Measurements from ENCODE around the gene EBP. TPM values are rescaled to one million over a fixed set of nuclear protein-coding genes. Genes with fewer than 3 reads are reported as not detected.
A peak's percentile ranks its signal among the peaks of the same experiment; 100 is the strongest.

Gene EBP
- polyA plus RNA-seq, 3 donors from 2014 or later: 184 to 314 (median 233) TPM

DNA sequence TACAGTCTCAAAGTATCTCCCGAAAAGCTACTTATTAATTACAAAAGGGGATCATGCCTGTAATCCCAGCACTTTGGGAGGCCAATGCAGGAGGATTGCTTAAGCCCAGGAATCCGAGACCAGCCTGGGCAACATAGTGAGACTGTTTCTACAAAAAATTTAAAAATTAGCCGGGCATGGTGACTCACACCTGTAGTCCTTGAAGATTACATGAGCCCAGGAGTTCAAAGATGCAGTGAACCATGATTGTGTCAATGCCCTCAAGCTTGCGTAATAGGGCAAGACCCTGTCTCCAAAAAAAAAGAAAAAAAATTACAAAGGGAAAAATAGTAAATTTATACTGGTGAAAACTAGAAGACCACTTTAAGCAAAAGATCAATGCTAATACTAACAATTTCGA lies 16.1 kb upstream of the EBP start:
- H3K27ac Mint-ChIP-seq: no peak overlapping the region
- no peak for DNase-seq
- H3K36me3 Mint-ChIP-seq: no peaks in the 10 kb centered on the region
- H3K4me1 Mint-ChIP-seq: peaks cover 12 to 15% of the 10 kb centered on the region in 2 donors
- no peaks in the 10 kb centered on the region for H3K9me3 Mint-ChIP-seq
- peaks cover 1 to 9% (median 9%) of the 10 kb centered on the region in 3 donors for H3K27me3 Mint-ChIP-seq (ENCODE audit: low read depth in 3 of 3)
- H3K4me3 Mint-ChIP-seq: no peak overlapping the region

DNA sequence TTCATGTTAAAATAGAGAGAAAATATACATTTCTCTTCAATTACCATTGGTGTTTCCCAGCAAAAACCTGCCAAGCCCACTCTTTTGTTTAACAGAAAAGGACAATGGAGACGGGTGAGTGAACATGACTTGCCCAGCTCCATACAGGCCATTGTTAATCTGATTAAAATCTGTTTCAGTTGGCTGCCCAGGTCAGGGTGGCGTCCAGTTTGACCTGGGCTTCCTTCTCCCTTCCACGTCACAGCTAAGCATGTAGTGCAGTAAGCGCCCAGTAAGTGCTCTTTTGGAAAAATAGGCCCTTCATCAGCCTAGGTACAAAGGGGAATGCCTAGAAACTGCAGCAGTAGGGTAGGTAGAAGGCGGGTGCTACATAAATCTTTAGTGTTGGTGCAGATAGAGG lies 14.4 kb upstream of the EBP start:
- Mint-ChIP-seq H3K27ac (peak overlapping the region in 2 of 6 donors; percentile 6 to 26), H3K36me3 (no peaks in the 10 kb centered on the region), H3K9me3 (no peaks in the 10 kb centered on the region), H3K4me3 (peak overlapping the region in 3 of 5 donors; percentile 38 to 84 (median 55)), H3K27me3 (ENCODE audit: low read depth in 3 of 3) (peaks cover 1 to 10% (median 9%) of the 10 kb centered on the region in 3 donors), H3K4me1 (peaks cover 15% of the 10 kb centered on the region in 2 donors)
- no peak for DNase-seq

DNA sequence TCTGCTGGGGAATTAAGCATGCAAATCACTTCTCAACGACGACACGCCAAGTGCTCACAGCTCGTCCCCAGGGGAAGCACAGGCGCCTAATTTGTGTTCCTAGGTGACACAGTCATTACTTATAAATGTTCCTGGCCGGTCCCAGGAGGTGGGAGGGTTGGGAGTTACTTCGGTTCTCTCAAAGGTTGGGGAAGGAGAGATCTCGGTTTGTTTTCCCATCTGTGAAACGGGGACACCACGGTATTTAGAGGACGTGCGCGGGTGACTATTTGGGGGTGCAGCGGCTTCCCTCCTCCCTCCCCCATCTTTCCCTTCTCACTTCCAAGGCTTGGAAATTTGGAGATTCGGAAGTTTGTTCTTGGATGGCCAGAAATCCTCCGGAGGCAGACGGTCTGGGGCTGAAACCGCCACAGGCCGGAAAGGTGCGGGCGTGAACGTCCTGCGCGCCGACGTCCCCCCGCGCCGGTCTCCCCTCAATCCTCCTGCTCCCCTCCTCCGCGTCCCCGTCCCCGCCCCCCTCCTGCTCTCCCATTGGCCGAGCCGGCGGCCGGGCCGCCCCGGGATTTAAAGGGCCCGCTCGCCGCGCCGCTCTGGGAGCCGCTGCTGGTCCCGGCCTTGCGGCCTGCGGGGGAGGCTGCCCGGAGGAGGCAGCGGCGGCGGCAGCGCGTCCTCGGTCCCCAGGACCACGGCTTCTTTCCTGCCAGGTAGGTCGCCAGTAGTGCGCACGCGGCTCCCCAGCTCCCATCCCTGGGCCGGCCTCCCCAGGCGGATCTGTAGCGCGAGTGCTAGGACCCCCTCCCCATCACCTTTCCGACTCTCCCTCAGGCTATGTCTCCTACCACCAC lies 13.0 kb upstream of the EBP start, which contains the start of gene PORCN:
PORCN (plus strand) TSS at position 593 of the 845 bp plus-strand sequence. CDS start 829 bp downstream, outside the sequence.
- Mint-ChIP-seq H3K4me1 (peaks cover 15% of the 10 kb centered on the region in 2 donors), H3K36me3 (no peaks in the 10 kb centered on the region), H3K27me3 (ENCODE audit: low read depth in 3 of 3) (peaks cover 1 to 10% (median 7%) of the 10 kb centered on the region in 3 donors), H3K9me3 (no peaks in the 10 kb centered on the region), H3K4me3 (peak within 1 kb of the TSS; percentile 85 to 91 (median 86)), H3K27ac (peak within 1 kb of the TSS; percentile 78 to 92 (median 88))
- DNase-seq: peak; percentile 70 to 77 (median 74)

DNA sequence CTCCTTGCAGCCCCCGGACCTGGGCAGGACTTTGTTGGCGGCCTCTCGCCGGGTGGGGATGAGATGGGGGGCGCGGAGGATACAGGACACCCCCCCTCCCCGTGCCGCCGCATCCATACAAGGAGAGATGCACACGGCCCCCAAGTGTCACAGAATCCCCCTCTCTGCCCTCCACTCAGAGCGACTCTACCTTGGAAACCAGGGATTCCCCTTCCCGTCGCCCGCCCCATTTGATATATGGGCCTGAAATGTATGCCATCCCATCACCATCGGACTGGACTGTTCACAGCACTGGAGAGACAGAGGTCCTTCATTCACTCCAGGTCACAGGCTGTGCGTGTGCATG lies 12.4 kb upstream of the EBP start:
- Mint-ChIP-seq H3K27me3 (ENCODE audit: low read depth in 3 of 3) (peaks cover under 1 to 10% (median 5%) of the 10 kb centered on the region in 3 donors), H3K36me3 (no peaks in the 10 kb centered on the region), H3K4me1 (peaks cover 15% of the 10 kb centered on the region in 2 donors), H3K27ac (peak overlapping the region; percentile 68 to 90 (median 86)), H3K9me3 (no peaks in the 10 kb centered on the region), H3K4me3 (peak overlapping the region; percentile 85 to 91 (median 86))
- DNase-seq: no peak

DNA sequence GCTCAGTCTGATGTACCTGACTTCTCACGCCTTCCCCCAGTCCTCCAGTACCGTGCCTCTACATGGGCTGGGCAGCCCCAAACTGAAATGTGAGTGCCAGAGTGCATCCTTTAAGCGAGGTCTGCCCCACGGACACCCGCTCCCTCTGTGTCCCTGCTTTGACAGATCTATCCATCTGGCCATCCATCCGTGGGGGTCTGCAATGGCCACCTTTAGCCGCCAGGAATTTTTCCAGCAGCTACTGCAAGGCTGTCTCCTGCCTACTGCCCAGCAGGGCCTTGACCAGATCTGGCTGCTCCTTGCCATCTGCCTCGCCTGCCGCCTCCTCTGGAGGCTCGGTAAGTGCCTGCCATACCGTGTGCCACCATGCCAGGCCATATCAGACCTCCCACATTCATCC lies 12.0 kb upstream of the EBP start:
- H3K9me3 Mint-ChIP-seq: no peaks in the 10 kb centered on the region
- H3K27me3 Mint-ChIP-seq (ENCODE audit: low read depth in 3 of 3): peaks cover 0 to 10% (median 5%) of the 10 kb centered on the region in 3 donors
- peaks cover 0 to 2% (median 0%) of the 10 kb centered on the region in 3 donors for H3K36me3 Mint-ChIP-seq
- H3K27ac Mint-ChIP-seq: peak overlapping the region; percentile 68 to 90 (median 86)
- peaks cover 15% of the 10 kb centered on the region in 2 donors for H3K4me1 Mint-ChIP-seq
- no peak for DNase-seq
- H3K4me3 Mint-ChIP-seq: peak overlapping the region; percentile 85 to 91 (median 86)

DNA sequence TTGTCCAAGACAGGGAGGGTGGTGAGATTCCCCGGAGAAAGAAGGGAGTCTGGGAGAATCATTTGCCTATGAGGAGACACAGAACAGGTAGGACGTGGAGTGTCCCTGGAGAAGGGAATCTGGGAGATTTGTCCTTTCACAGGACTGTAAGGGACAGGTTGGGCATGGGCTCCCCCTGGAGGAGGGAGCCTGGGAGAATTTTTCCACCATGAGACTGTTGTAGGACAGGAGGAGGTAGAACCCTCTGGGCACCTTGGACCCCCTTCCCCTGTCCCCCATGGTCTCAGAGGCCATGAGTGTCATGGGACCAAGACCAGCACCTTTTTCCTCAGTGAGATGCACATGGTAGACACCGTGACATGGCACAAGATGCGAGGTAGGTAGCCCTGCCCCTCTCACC lies 10.0 kb upstream of the EBP start:
- peaks cover 0 to 5% (median 0%) of the 10 kb centered on the region in 3 donors for H3K36me3 Mint-ChIP-seq
- no peak overlapping the region for H3K4me3 Mint-ChIP-seq
- no peak for DNase-seq
- H3K27me3 Mint-ChIP-seq (ENCODE audit: low read depth in 3 of 3): peaks cover 0 to 10% (median 5%) of the 10 kb centered on the region in 3 donors
- H3K27ac Mint-ChIP-seq: no peak overlapping the region
- peaks cover 15% of the 10 kb centered on the region in 2 donors for H3K4me1 Mint-ChIP-seq
- H3K9me3 Mint-ChIP-seq: no peaks in the 10 kb centered on the region

DNA sequence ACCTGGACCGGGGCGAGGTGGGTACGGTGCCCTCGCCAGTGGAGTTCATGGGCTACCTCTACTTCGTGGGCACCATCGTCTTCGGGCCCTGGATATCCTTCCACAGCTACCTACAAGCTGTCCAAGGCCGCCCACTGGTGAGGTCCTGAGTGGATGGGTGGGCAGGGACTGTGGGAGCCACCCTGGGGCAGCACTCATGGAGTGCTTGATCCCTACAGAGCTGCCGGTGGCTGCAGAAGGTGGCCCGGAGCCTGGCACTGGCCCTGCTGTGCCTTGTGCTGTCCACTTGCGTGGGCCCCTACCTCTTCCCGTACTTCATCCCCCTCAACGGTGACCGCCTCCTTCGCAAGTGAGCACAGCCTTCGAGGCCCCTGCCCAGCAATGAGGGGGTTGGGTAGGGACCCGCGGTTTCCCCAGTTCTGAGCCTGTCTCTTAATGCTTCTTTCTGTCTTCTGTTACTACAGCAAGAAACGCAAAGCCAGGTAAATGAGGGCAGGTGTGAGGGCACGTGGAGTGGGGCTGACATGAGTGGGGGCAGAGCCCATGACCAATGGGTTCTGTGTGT lies 9.2 kb upstream of the EBP start:
- H3K36me3 Mint-ChIP-seq: peaks cover 0 to 5% (median 0%) of the 10 kb centered on the region in 3 donors
- H3K27ac Mint-ChIP-seq: peak overlapping the region in 1 of 6 donors; percentile 8
- H3K4me1 Mint-ChIP-seq: peaks cover 15% of the 10 kb centered on the region in 2 donors
- peaks cover 0 to 10% (median 5%) of the 10 kb centered on the region in 3 donors for H3K27me3 Mint-ChIP-seq (ENCODE audit: low read depth in 3 of 3)
- no peak overlapping the region for H3K4me3 Mint-ChIP-seq
- H3K9me3 Mint-ChIP-seq: no peaks in the 10 kb centered on the region
- no peak for DNase-seq

DNA sequence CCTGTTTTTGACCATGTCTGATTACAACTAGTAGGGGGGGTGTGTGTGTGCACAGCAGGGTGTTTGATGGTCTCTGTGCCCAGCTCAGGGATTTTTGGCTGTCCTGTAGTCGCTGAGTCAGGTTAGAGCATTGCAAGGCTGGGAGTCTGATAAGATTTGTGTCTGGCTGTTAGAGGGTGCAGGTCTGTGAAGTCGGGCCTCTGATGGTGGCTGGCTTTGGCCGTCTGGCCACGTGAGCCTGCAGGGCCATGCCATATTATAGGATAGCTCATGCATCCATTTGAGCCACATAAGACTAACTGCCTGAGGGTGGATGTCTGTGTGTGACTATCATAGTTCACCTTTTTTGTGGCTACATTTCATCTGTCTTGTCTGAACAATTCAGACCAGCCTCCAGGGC lies 7.9 kb upstream of the EBP start:
- H3K36me3 Mint-ChIP-seq: peaks cover 0 to 5% (median 0%) of the 10 kb centered on the region in 3 donors
- DNase-seq: no peak
- H3K9me3 Mint-ChIP-seq: no peaks in the 10 kb centered on the region
- peaks cover 9 to 11% of the 10 kb centered on the region in 2 donors for H3K4me1 Mint-ChIP-seq
- no peak overlapping the region for H3K4me3 Mint-ChIP-seq
- H3K27me3 Mint-ChIP-seq (ENCODE audit: low read depth in 3 of 3): peaks cover 0 to 7% (median 5%) of the 10 kb centered on the region in 3 donors
- H3K27ac Mint-ChIP-seq: no peak overlapping the region

DNA sequence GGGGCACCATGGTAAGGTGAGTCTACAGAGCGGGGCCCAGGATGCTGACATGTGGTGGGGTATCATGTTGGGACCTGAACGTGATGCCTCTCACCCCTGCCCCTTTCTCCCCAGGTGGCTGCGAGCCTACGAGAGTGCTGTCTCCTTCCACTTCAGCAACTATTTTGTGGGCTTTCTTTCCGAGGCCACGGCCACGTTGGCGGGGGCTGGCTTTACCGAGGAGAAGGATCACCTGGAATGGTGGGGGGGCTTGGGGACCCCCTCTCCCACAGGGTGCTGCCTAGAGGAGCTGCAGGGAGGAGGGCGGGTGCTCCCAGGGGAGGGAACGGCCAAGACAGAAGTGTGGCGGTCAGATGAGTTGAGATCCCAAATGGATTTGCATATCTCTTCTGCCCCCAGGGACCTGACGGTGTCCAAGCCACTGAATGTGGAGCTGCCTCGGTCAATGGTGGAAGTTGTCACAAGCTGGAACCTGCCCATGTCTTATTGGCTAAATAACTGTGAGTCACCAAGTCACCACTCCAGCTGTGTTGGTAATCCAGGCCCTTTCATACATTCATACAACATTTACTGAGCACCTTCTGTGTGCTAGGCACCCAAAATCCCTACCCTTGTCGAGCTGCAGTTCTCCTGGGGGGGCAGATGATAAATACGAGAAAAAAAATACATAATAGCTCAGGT lies 7.3 kb upstream of the EBP start:
- Mint-ChIP-seq H3K4me3 (no peak overlapping the region), H3K9me3 (no peaks in the 10 kb centered on the region), H3K4me1 (peaks cover 9 to 11% of the 10 kb centered on the region in 2 donors), H3K27ac (no peak overlapping the region), H3K27me3 (ENCODE audit: low read depth in 3 of 3) (peaks cover 0 to 6% (median 4%) of the 10 kb centered on the region in 3 donors), H3K36me3 (peaks cover 0 to 5% (median 0%) of the 10 kb centered on the region in 3 donors)
- DNase-seq: no peak

DNA sequence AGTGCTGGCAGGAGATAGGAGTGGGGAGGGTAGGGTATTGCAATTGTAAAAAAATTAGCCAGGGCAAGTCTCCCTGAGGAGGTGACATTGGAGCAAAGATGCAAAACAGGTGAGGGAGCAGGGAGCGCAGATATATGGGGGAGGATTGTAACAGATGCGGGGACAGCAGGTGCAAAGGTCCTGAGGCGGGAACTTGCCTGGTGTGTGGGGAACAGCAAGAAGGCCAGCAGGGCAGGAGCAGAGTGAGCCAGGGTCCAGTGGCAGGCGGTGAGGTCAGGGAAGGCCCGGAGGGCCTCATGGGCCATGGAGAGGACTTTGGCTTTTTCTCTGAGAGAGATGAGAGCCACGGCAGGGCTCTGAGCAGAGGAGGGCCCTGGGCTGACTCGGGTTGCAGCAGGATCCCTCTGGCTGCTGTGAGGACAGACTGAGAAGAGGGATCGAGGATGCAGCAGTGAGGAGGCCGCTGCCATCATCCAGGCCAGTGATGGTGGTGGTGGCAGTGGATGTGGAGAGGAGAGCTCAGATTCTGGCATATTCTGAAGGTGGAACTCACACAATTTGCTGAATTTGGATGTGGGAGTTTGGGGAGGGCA lies 6.6 kb upstream of the EBP start:
- H3K27ac Mint-ChIP-seq: no peak overlapping the region
- no peak for DNase-seq
- H3K36me3 Mint-ChIP-seq: peaks cover 0 to 5% (median 0%) of the 10 kb centered on the region in 3 donors

DNA sequence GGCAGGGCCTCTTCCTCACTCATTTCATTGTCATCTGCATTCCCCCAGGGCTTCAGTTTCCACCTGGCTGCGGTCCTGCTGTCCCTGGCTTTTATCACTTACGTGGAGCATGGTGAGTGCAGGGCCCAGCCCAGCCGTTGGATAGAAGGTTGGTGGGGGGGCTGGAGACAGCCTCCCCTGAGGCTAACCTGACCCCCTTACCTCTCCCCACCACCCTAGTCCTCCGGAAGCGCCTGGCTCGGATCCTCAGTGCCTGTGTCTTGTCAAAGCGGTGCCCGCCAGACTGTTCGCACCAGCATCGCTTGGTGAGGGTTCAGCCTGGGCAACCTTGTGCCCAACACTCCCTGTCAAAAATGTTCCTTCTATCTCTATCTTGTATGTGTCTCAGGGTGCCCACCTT lies 5.8 kb upstream of the EBP start:
- peaks cover 0 to 1% (median 0%) of the 10 kb centered on the region in 3 donors for H3K27me3 Mint-ChIP-seq (ENCODE audit: low read depth in 3 of 3)
- no peak overlapping the region for H3K4me3 Mint-ChIP-seq
- no peak for DNase-seq
- peaks cover 0 to 5% (median 0%) of the 10 kb centered on the region in 3 donors for H3K36me3 Mint-ChIP-seq
- no peaks in the 10 kb centered on the region for H3K9me3 Mint-ChIP-seq
- H3K27ac Mint-ChIP-seq: no peak overlapping the region
- H3K4me1 Mint-ChIP-seq: peaks cover 7 to 8% of the 10 kb centered on the region in 2 donors

More for the DNA sequence above, 6.6 kb upstream of the EBP start:
- Mint-ChIP-seq H3K27me3 (ENCODE audit: low read depth in 3 of 3) (peaks cover 0 to 4% (median 0%) of the 10 kb centered on the region in 3 donors), H3K9me3 (no peaks in the 10 kb centered on the region), H3K4me3 (no peak overlapping the region), H3K4me1 (peaks cover 2 to 4% of the 10 kb centered on the region in 2 donors)

DNA sequence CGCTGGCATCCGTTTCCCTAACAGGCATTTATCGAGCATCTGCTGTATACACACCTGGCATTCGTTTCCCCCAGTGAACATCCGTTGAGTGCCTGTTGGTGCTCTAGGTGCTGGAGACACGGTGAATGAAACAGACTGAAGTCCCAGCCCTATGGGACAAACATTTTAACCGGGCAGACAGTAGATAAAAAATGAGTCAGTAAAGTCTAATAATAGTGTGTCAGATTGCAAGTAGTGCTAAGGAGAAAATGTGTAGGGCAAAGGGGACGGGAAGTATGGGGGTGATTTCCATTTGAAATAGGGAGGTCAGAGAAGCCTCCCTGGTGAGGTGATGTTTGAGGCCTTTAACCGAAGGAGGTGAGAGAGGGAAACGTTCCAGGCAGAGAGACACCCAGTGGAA lies 5.3 kb upstream of the EBP start:
- Mint-ChIP-seq H3K36me3 (peaks cover 0 to 5% (median 0%) of the 10 kb centered on the region in 3 donors), H3K27ac (no peak overlapping the region), H3K9me3 (no peaks in the 10 kb centered on the region), H3K27me3 (ENCODE audit: low read depth in 3 of 3) (peaks cover 0 to 2% (median under 1%) of the 10 kb centered on the region in 3 donors), H3K4me1 (peaks cover 11 to 12% of the 10 kb centered on the region in 2 donors), H3K4me3 (no peak overlapping the region)
- no peak for DNase-seq

DNA sequence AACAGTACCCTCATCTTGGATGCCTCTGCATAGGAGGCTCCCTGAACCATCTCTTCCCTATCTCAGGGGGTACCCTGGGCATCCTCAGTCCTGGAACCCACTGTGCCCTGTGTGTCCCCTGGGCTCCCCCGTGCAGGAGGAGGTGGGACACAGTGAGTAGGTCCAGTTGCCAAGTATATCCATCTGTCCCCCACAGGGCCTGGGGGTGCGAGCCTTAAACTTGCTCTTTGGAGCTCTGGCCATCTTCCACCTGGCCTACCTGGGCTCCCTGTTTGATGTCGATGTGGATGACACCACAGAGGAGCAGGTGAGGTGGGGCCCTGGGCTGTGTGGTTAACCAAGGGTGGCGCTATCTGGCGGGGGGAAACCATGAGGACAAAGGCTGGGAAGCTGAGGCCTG lies 4.6 kb upstream of the EBP start:
- Mint-ChIP-seq H3K36me3 (peaks cover 0 to 5% (median 0%) of the 10 kb centered on the region in 3 donors), H3K27ac (no peak overlapping the region), H3K4me1 (peaks cover 14 to 16% of the 10 kb centered on the region in 2 donors), H3K9me3 (no peaks in the 10 kb centered on the region), H3K4me3 (no peak overlapping the region), H3K27me3 (ENCODE audit: low read depth in 3 of 3) (peaks cover 0 to 3% (median 3%) of the 10 kb centered on the region in 3 donors)
- DNase-seq: no peak
